ENCODE results near the gene DHRS9.
"Not testable (repeated sequence)": the region's sequence is repeated elsewhere in the genome, so short reads cannot be mapped to it uniquely, and the experiment has no call there.

Gene DHRS9

DNA sequence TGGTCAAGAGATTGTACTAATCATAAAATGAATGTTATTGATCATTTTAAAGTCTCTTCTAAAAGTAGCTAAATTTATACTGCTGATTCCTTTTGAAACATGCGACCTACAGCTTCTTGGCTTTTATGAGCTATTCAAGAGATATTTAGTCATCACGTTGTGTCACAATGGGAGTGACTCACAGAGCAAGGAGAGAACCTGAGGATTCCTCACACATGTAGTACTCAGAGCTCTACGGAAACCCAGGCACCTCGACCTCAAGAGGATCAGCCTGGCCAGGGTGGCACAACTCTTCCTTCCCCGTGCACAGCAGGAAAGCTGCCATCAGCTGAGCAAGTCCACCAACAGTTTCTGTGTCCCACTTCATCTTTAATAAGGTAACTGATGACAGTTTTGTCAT, at the start of gene DHRS9:
Gene DHRS9 (plus strand): TSS at position 223 of the 400 bp plus-strand sequence. CDS start 12,019 bp downstream, outside the sequence.
- no peak for DNase-seq (ENCODE audit: low spot score)

DNA sequence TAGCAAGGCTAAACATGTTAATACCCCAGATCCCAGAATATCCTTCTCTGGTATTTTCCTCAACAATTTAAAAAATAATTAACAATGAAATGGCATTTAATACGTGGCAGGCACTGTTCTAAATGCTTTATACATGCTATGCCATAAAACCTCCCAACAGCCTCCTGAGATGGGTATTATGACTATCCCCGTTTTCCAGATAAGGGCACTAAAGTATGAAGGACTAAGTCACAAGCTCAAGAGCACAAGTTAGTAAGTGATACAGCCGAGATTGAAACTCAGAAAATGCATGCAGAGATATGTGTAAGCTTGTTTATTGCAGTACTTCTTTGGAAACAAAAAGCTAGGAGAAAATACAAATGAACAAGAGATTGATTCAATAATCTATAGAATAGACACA, 46.2 kb upstream of the DHRS9 start:
- DNase-seq (ENCODE audit: low spot score): no peak

- no peak for DNase-seq (ENCODE audit: low spot score)
Observed at GRCh38 chr2:169026056-169026455, 43.3 kb upstream of the DHRS9 start.

GRCh38 chr2:169027234-169027633, 42.1 kb upstream of the DHRS9 start:
- no peak for DNase-seq (ENCODE audit: low spot score)

DNA sequence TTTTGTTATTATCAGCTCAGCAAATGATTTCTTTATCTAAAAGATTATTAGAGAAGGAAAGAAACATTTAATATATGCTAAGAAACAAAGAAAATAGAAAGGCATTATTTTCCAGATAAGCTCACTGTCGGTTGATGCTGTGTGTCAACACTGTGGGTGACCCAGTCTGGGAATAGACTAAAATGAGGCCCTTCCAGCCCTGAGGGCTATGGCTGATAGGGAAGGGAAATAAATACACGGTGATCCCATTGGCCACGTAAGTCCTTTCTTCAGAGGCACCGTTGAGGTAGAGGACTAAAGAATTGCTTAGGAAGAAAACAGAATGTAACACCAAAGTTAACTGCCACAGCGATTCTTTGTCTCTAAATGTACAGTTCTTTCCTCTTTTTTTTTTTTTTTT, 40.0 kb upstream of the DHRS9 start:
- DNase-seq (ENCODE audit: low spot score): no peak

GRCh38 chr2:169031202-169031601, 38.2 kb upstream of the DHRS9 start, which contains the start of gene ABCB11:
Gene ABCB11, minus strand, starts transcription at chr2:169031324. Its CDS starts 13,199 bp downstream, at chr2:169018125.
- peak; percentile 37 for DNase-seq (ENCODE audit: low spot score)

- no peak for DNase-seq (ENCODE audit: low spot score)
Observed at GRCh38 chr2:169034256-169034655, 35.1 kb upstream of the DHRS9 start.

DNA sequence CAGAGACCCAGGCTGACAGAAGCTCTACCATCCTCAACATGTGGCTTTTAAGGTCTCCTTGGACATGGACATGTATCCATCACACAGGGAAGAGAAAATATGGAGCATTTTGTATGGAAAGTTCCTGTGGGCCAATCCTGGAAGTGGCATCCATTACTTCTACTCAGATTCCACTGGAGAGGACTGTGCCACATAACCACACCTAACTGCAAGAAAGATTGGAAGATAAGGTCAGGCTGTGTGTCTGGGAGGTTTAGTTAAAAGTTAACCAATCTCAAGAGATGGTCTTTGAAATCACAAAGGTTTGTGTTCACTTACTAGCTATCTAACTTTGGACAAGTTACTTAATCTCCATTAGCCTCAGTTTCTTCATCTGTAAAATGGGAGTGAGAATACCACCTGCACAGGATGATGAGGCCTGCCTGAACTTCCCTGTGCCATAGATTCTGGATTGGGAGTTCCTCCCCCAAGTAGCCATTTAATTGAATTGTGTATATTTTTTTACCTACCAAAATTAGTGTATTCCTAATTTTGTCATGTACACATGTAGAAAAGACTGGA, 34.3 kb upstream of the DHRS9 start:
- no peak for DNase-seq (ENCODE audit: low spot score)

DNA sequence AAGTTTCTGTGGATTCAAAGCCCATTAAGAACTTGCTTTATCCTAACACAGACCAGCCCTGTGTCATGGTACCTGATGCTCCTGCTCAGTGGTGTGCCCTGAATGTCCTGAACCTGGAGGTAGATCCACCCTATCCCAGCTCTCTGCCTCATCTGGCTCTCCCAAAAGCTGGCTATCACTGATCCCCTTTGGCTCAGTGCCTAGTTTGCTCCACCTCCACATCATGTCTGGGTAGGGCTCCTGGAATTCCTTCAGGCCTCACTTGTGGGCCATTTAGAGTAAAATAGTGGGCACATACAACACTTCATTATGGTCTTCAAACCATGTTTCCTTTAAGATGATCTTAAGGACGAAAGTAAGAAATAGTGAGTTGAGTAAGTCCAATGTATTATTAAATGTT, 33.5 kb upstream of the DHRS9 start:
- DNase-seq (ENCODE audit: low spot score): no peak

DNA sequence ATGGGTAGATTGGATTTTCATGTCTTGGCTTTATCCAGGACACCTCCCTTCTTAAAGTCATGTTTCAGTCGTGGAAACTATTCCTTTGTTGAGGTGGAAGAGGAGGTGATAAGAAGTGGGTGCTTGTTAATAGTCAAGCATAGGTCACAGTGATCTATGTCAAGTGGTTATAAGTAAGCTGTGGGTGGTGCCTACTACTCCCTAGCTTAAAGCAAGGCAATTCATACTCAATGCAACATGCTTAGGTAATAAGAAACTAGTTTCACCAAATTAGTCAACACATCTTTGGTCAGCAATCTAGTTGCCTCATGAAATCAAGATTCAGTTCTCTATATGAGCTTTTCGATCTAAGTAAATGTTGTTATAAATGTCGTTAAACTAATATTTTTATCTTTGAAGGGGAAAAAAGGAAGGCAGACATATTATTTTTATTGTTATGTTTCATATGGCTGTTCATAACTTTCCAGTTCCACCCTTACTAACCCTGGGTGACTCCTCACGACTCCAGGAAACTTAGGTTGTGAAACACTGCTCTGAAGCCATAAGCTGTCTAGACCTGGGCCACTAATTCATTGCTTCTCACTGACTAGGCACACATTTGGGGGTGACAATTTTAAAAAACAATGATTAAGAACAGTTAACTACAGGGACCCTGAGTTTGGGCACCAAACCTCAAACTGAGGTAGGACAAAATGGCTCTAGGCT, 32.5 kb upstream of the DHRS9 start:
- DNase-seq (ENCODE audit: low spot score): no peak

- DNase-seq (ENCODE audit: low spot score): no peak
Observed at GRCh38 chr2:169038338-169038757, 31.0 kb upstream of the DHRS9 start.

DNA sequence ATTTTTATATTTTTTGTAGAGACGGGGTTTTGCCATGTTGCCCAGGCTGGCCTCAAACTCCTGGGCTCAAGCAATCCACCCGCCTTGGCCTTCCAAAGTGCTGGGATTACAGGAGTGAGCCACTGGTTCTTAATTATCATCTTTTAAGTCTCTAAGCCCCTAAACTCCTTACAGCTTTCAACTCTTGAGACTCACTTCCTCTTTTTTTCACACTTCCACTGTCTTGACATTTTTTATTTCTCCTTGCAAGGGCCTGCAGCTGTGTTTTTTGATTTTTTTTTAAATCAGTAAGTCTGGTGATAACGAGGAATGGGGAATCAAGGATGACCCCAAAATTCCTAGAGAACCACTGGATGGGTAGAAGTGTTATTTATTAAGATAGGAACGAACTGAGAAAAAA, 29.7 kb upstream of the DHRS9 start:
- no peak for DNase-seq (ENCODE audit: low spot score)

GRCh38 chr2:169041594-169041993, 27.8 kb upstream of the DHRS9 start:
- DNase-seq (ENCODE audit: low spot score): no peak

- no peak for DNase-seq (ENCODE audit: low spot score)
Observed at GRCh38 chr2:169042856-169043255, 26.5 kb upstream of the DHRS9 start.

GRCh38 chr2:169046440-169047151, 22.8 kb upstream of the DHRS9 start:
- no peak for DNase-seq (ENCODE audit: low spot score)

DNA sequence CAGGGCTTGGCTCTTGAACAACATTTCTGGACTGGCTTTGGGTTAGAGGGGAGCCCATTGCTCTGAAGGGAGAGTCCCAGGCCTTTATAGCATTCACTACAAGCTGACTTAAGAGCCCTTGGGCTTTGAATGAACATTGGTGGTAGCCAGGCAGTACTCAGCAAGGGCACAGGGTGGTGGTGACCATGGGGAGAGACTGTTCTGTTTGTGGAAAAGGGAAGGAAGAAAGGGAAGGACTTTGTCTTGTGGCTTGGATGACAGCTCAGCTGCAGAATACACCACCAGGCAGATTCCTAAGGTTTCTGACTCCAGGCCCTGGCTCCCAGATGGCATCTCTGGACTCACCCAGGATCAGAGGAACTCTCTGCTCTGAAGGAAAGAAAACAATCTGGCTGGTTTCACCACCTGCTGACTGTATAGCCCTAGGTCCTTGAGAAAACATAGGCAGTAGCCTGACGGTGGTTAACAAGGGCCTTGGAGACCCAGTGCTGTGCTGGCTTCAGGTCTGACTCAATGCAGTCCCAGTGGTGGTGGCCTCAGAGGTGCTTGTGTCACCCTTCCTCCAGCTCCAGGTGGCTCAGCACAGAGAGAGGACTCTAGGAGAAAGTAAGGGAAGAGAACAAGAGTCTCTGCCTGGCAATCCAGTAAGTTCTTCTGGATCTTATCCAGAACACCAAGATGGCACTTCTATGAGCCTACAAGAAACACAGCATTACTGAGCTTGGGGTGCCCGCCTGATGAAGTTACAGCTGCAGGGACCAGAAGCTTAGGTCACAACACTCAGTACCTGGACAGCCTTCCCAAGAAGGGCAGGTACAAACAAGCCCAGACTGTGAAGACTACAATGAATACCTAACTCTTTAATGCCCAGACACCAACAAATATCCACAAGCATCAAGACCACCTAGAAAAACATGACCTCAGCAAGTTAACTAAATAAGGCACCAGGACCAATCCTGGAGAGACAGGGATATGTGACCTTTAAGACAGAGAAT, 21.8 kb upstream of the DHRS9 start:
- DNase-seq (ENCODE audit: low spot score): no peak

DNA sequence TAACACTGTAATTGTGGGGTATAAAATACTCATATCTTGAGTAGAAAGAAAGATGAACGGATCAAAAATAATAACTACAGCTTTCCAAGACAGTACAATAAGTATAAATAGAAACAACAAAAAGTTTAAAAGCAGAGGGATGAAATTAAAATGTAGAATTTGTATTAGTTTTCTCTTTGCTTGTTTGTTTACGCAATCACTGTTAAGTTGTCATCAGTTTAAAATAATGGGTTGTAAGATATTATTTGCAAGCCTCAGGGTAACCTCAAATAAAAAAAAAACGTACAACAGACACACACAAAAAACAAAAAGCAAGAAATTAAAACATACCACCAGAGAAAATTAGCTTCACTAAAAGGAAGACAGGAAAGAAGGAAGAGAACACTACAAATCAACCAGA, 20.2 kb upstream of the DHRS9 start:
- no peak for DNase-seq (ENCODE audit: low spot score)

- DNase-seq (ENCODE audit: low spot score): no peak
Observed at GRCh38 chr2:169050476-169051240, 18.7 kb upstream of the DHRS9 start.

- DNase-seq (ENCODE audit: low spot score): not testable (repeated sequence)
Observed at GRCh38 chr2:169054575-169054974, 14.8 kb upstream of the DHRS9 start.

DNA sequence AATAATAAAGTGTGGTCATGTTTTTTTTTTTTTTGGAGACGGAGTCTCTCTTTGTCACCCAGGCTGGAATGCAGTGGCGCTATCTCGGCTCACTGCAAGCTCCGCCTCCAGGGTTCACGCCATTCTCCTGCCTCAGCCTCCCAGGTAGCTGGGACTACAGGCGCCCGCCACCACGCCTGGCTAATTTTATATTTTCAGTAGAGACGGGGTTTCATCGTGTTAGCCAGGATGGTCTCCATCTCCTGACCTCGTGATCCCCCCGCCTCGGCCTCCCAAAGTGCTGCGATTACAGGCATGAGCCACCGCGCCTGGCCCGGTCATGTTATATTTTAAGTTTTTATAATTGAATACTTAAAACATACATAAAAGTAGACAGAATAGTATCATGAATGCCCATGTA, 5.2 kb upstream of the DHRS9 start:
- not testable (repeated sequence) for DNase-seq (ENCODE audit: low spot score)

DNA sequence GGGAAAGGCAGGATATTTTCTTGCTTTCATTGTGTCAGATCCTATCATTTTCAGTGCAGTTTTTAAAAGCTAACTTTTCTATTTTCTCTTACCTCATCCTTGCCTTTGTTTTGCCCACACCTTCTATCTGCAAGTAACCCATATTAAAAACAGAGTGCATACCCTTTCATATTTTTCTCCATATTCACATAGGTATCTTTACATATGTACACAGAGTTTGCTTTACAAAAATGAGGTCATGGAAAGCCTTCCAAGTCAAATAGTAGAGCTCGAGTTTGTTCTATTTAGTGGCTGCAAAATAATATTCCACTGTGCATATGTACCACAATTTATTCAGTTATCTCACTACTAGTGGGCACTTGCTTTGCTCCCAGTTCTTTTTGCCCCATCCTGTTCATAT, 3.9 kb upstream of the DHRS9 start:
- no peak for DNase-seq (ENCODE audit: low spot score)
